Retinal pigment epithelial cell (primary cell): Measurements from ENCODE around the gene SLC24A4.

Experiments used
- DNase-seq: peaks from one replicate; pipeline ENCODE4 v3.0.0-alpha.2; 2010; ENCODE audit warnings: low read depth
- H3K4me3 ChIP-seq: 2 replicates; pipeline ENCODE4 v1.5.1; 2011; ENCODE audit warnings: mild to moderate bottlenecking, low read length, control low read depth, moderate library complexity
- TF ChIP-seq, protein P1 (sequence below): conservative IDR thresholded peaks from 2 replicates; pipeline ENCODE4 v1.5.1; 2011; ENCODE audit warnings: low read depth, low read length, control low read depth, inconsistent platforms

The SLC24A4 gene

DNA sequence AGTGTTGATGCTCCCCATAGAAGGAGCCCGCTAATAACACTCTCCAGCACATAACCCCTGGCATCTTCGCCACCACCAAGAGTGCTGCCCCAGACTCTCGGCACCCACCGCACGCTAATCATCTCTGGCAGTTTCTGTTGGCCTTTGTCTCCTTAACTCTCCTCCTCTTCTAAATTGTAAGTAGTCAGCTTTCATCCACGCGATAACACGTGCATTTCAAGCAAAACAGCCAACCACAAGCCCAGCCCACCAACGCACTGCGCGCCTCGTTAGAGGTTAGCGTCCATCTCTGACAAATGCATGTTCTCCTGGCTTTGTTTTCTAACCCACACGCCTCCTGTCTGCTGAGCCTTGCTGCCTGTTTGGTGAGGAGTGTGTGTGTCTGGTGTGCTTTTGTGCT, 129.5 kb downstream of the SLC24A4 start:
- TF ChIP-seq, protein P1, sequence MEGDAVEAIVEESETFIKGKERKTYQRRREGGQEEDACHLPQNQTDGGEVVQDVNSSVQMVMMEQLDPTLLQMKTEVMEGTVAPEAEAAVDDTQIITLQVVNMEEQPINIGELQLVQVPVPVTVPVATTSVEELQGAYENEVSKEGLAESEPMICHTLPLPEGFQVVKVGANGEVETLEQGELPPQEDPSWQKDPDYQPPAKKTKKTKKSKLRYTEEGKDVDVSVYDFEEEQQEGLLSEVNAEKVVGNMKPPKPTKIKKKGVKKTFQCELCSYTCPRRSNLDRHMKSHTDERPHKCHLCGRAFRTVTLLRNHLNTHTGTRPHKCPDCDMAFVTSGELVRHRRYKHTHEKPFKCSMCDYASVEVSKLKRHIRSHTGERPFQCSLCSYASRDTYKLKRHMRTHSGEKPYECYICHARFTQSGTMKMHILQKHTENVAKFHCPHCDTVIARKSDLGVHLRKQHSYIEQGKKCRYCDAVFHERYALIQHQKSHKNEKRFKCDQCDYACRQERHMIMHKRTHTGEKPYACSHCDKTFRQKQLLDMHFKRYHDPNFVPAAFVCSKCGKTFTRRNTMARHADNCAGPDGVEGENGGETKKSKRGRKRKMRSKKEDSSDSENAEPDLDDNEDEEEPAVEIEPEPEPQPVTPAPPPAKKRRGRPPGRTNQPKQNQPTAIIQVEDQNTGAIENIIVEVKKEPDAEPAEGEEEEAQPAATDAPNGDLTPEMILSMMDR = no peak
- no peak overlapping the region for H3K4me3 ChIP-seq
- DNase-seq = no peak

DNA sequence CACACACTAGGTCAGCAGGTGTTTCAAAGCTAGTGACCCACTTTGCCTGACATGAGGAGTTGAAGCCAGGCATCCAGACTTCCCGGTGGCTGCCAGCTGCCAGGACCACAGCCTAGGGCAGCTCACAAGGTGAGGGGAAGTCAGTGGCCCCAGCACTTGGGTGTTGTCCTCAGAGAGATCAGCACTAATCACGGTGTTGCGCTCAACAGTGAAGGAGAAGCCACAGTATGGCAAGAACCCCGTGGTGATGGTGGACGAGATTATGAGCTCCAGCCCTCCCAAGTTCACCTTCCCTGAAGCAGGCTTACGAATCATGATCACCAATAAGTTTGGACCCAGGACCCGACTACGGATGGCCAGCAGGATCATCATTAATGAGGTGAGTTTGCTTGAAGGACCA, 130.7 kb downstream of the SLC24A4 start:
- H3K4me3 ChIP-seq = no peak overlapping the region
- no peak for DNase-seq
- TF ChIP-seq, protein P1 = no peak

DNA sequence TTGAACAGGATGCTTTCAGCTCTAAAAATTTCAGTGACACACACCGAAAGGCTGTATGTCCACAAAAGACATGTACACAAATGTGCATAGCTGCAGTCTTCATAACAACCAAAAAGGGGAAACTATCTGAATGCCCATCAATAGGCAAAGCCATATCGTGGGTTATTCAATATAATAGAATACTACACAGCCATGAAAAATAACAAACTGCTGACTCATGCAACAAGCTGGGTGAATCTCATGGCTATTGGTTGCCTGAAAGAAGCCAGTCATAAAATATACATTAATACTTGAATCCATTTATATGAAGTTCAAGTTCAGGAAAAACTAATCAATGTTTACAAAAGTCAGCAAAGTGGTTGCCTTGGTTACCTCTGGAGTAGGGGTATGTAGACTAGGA, 132.3 kb downstream of the SLC24A4 start:
- TF ChIP-seq, protein P1 = no peak
- DNase-seq = no peak
- H3K4me3 ChIP-seq = no peak overlapping the region

DNA sequence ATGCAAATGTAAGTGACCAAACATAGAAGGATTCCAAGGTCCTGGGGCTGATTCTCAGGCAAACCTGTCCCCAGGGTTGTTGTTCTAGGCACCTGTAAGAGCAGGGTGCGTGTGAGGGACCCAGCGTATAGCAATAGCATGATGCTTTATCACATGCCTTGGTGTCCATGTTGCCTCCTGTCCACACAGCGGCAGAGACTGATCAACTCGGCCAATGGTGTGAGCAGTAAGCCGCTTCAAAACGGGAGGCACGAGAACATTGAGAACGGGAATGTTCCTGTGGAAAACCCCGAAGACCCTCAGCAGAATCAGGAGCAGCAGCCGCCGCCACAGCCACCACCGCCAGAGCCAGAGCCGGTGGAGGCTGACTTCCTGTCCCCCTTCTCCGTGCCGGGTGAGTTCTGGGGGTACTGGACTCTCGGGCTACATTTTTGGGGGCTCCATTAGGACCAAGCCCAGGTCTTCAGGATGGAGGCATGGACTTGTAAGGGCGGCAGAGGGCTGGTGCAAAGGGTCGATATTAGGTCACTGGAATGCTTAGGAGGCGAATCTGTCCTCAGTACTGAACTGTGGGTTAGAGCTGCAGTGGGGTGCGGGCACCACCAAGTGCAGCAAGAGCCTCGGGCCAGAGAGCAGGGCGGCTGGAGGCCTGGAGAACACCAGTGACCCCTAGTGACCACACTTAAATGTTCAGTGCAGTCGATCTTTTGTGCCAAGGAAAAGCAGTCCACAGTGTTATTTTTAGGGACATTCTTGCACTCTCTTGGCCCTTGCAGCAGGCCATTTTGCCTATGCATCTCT, 133.4 kb downstream of the SLC24A4 start:
- H3K4me3 ChIP-seq = no peak overlapping the region
- peak; percentile 27 for DNase-seq
- TF ChIP-seq, protein P1 = peak; percentile 78

DNA sequence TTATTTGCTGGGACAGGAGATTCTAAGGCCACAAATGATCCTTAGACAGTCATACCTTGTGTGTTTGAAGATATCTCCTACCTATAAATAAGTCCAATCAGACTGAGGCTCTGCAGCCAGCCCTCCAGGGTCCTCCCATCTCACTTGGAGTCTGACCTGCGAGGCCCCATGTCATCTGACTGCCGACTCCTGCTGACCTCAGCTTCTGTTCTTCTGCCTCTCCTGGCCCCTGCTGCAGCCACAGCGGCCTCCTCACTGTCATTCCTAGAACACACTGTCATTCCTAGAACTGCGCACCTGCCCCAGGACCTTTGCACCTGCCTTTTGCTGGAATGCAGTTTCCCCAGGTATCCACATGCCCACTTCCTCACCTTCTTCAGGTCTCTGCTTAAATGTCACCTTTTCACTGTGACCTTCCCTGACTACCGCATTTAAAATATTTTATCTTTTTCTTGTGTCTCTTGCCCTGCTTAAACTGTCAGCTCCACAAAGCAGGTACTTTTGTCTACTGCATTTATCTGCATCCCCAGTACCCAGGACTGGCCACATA, 134.1 kb downstream of the SLC24A4 start:
- H3K4me3 ChIP-seq = no peak overlapping the region
- TF ChIP-seq, protein P1 = no peak
- no peak for DNase-seq

DNA sequence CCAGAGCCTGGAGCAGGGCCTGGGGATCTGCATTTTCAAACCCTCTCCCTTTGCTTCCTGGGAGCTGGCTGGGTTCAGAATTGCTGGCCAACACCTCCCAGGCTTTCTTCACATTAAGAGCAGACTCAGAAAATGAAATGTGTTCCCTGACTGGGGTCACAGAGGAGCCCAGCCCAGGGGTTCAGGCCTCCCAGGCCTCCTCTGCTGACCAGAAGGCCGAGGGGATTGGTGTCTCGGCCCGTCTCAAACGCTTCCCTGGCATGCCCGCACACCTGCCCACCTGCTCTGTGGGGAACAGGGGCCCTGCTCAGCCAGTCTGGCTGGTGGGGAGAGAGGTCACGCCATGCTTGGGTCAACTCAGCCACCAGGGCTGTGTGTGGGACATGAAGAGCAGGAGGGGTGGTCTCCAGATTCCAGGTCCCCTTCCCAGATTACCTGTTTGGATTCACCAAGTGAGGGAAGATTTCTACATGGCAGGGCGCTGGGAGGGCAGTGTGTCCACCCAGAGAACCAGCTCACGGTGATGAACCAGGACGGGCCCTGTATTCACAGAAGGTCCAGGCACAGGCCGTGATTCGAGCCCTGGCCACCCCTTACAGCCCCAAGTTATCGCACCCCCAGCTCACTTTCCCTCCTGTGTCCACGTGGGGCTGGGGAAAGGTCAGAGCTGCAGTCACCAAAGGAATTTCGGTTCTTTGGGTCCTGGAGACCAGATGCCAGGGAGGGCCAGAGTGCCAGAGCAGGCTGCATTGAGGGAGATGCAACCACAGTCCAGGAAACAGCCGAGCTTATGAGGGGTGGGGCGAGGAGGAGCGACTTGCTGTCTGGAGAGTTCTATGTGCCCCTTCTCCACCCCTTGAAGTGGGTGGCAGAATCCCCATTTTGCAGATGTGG, 135.4 kb downstream of the SLC24A4 start:
- TF ChIP-seq, protein P1 = no peak
- DNase-seq = no peak
- no peak overlapping the region for H3K4me3 ChIP-seq
